Measurements from ENCODE around the gene RCCD1. TPM values are rescaled to one million over a fixed set of nuclear protein-coding genes. Genes with fewer than 3 reads are reported as not detected.

RCCD1 gene
- total and polyA plus RNA-seq, 2 donors (not counting 3 experiments of a cell fraction or from before 2014, with no cell fraction given): 8.8 to 15.3 TPM

DNA sequence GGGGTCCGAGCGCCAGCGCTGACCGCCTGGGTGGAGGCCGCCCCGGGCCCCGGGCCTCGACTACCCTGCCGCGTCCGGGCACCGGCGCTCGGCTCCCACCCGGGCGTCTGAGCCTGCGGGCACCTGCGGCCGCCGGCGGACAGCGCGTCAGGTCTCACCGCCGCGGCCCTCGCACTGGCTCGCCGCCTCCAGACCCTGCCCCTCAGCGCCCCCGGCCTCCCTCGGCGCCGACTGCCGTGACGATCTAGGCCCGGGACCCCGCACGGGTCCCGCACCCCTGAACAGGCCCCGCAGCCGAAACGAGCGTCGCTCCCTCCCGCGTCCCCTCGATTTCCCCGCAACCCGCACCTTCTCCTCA, 39.4 kb downstream of the RCCD1 start:
- dilution Hi-C loops (cut with MboI; ENCODE audit: extremely low pct_ligation_motif_present, low sequenced_read_pairs) (no loop called here), intact Hi-C loops (cut with micrococcal nuclease) (loop anchor here (1.0 kb wide), 3 partner anchors 28 to 62 kb away; partner anchors contain the start of genes HDDC3 and VPS33B)
- H3K4me2 ChIP-seq (ENCODE audit: insufficient read depth, low read length): peak overlapping the region; percentile 76

More for the DNA sequence above, 39.4 kb downstream of the RCCD1 start:
- peak overlapping the region; percentile 71 to 93 (median 92) for H3K4me3 ChIP-seq (replicated peaks in 1 of 3; ENCODE audit: insufficient read depth in 1 of 3, low read depth in 1 of 3, low read length in 3 of 3)
- BruUV-seq (replicated peaks): no TSS peak
- peak overlapping the region; percentile 91 for H3K9ac ChIP-seq (replicated peaks; ENCODE audit: extremely low read depth, insufficient read depth, low read length)
- H3K79me2 ChIP-seq (ENCODE audit: control insufficient read depth, insufficient read depth, low read length): peaks cover 64% of the 10 kb centered on the region
- no peaks in the 10 kb centered on the region for H3K9me1 ChIP-seq (replicated peaks; ENCODE audit: control insufficient read depth, extremely low read depth, insufficient read depth, low read length)
- no peak for TF ChIP-seq MYC (IDR thresholded peaks at IDR 0.05; ENCODE audit: low read depth, low read length)
- TF ChIP-seq JUN (IDR thresholded peaks at IDR 0.05; ENCODE audit: borderline replicate concordance, insufficient read depth, insufficient read length, low read depth): no peak
- no peak for TF ChIP-seq POLR2A (IDR thresholded peaks at IDR 0.05; ENCODE audit: low read depth, low read length)
- TF ChIP-seq GATA2 (IDR thresholded peaks at IDR 0.05; ENCODE audit: insufficient read depth, insufficient read length, low read depth, low read length): no peak
- no peak for TF ChIP-seq EZH2 (IDR thresholded peaks at IDR 0.05; ENCODE audit: borderline replicate concordance, low read depth, low read length, severe bottlenecking)
- TF ChIP-seq, protein P1, sequence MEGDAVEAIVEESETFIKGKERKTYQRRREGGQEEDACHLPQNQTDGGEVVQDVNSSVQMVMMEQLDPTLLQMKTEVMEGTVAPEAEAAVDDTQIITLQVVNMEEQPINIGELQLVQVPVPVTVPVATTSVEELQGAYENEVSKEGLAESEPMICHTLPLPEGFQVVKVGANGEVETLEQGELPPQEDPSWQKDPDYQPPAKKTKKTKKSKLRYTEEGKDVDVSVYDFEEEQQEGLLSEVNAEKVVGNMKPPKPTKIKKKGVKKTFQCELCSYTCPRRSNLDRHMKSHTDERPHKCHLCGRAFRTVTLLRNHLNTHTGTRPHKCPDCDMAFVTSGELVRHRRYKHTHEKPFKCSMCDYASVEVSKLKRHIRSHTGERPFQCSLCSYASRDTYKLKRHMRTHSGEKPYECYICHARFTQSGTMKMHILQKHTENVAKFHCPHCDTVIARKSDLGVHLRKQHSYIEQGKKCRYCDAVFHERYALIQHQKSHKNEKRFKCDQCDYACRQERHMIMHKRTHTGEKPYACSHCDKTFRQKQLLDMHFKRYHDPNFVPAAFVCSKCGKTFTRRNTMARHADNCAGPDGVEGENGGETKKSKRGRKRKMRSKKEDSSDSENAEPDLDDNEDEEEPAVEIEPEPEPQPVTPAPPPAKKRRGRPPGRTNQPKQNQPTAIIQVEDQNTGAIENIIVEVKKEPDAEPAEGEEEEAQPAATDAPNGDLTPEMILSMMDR (IDR thresholded peaks at IDR 0.05; ENCODE audit: extremely low read depth in 1 of 2, insufficient read depth in 1 of 2, low read depth in 1 of 2, low read length in 2 of 2): no peak
- TF ChIP-seq, protein P2, sequence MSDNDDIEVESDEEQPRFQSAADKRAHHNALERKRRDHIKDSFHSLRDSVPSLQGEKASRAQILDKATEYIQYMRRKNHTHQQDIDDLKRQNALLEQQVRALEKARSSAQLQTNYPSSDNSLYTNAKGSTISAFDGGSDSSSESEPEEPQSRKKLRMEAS (IDR thresholded peaks at IDR 0.05; ENCODE audit: insufficient read depth, insufficient read length): no peak
- TF ChIP-seq FOS (IDR thresholded peaks at IDR 0.05; ENCODE audit: borderline replicate concordance, insufficient read depth, low read length): no peak
- TF ChIP-seq POLR2AphosphoS5 (IDR thresholded peaks at IDR 0.05; ENCODE audit: insufficient read depth, low read depth, low read length): no peak
- no peaks in the 10 kb centered on the region for H3K27me3 ChIP-seq (ENCODE audit: control insufficient read depth in 2 of 2, insufficient read depth in 2 of 2, low read length in 2 of 2)
- no peaks in the 10 kb centered on the region for H4K20me1 ChIP-seq (replicated peaks; ENCODE audit: control insufficient read depth, extremely low read depth, insufficient read depth, low read length)
- ChIA-PET POLR2A (no interaction called here), CTCF (interaction anchor here (0.7 to 1.8 kb wide), 4 partner anchors 11 to 62 kb away, joined by 3 to 23 read pairs (median 12); partner anchors contain the start of gene HDDC3)
- peaks cover 4 to 6% of the 10 kb centered on the region in 2 experiments for H3K36me3 ChIP-seq (ENCODE audit: control insufficient read depth in 2 of 2, extremely low read depth in 1 of 2, insufficient read depth in 2 of 2, low read length in 2 of 2)
- no peaks in the 10 kb centered on the region for H3K9me3 ChIP-seq (replicated peaks; ENCODE audit: control insufficient read depth, insufficient read depth, low read length)
- peak overlapping the region; percentile 69 for H3K27ac ChIP-seq (ENCODE audit: insufficient read depth, low read depth, low read length)
- H3K4me1 ChIP-seq (ENCODE audit: control insufficient read depth, extremely low read depth, insufficient read depth, low read length): peaks cover 22% of the 10 kb centered on the region
- DNase-seq (ENCODE audit: low read depth, low spot score): no peak
- FAIRE-seq: no peak
- H2AFZ ChIP-seq (ENCODE audit: low read depth, low read length): peak overlapping the region; percentile 68
